NCI-H2196 treated with DMSO at 0.1 percent for 48 hours (cell line): ENCODE measurements around the gene TGFBR3L.
"Not testable (repeated sequence)": the region's sequence is repeated elsewhere in the genome, so short reads cannot be mapped to it uniquely, and the experiment has no call there.

ENCODE experiments used
- DNase-seq: peaks from one replicate; lab custom pipeline; 2025; ENCODE audit not compliant: unreplicated experiment; lab: John Stamatoyannopoulos, UW

TGFBR3L gene

GRCh38 chr19:7947939-7948338, 33.3 kb downstream of the TGFBR3L start:
- no peak for DNase-seq

GRCh38 chr19:7953060-7953459, 38.4 kb downstream of the TGFBR3L start:
- DNase-seq, result no peak

- DNase-seq, result no peak
Observed at GRCh38 chr19:7953576-7953975, 38.9 kb downstream of the TGFBR3L start.

- no peak for DNase-seq
Observed at GRCh38 chr19:7955696-7956095, 41.1 kb downstream of the TGFBR3L start.

- no peak for DNase-seq
Observed at GRCh38 chr19:7959211-7959610, 44.6 kb downstream of the TGFBR3L start.

GRCh38 chr19:7961082-7961481, 46.5 kb downstream of the TGFBR3L start:
- DNase-seq, result not testable (repeated sequence)

- DNase-seq, result no peak
Observed at GRCh38 chr19:7961920-7962626, 47.4 kb downstream of the TGFBR3L start.

- DNase-seq, result no peak
Observed at GRCh38 chr19:7962644-7963268, 48.1 kb downstream of the TGFBR3L start.

- DNase-seq, result no peak
Observed at GRCh38 chr19:7963566-7963965, 48.9 kb downstream of the TGFBR3L start.

- no peak for DNase-seq
Observed at GRCh38 chr19:7965259-7965841, 50.7 kb downstream of the TGFBR3L start.

GRCh38 chr19:7965921-7966665, 51.5 kb downstream of the TGFBR3L start:
- DNase-seq, result no peak

- DNase-seq, result no peak
Observed at GRCh38 chr19:7968008-7968795, 53.6 kb downstream of the TGFBR3L start.
